ENCODE results near the gene ABCA12.

The ABCA12 gene

DNA sequence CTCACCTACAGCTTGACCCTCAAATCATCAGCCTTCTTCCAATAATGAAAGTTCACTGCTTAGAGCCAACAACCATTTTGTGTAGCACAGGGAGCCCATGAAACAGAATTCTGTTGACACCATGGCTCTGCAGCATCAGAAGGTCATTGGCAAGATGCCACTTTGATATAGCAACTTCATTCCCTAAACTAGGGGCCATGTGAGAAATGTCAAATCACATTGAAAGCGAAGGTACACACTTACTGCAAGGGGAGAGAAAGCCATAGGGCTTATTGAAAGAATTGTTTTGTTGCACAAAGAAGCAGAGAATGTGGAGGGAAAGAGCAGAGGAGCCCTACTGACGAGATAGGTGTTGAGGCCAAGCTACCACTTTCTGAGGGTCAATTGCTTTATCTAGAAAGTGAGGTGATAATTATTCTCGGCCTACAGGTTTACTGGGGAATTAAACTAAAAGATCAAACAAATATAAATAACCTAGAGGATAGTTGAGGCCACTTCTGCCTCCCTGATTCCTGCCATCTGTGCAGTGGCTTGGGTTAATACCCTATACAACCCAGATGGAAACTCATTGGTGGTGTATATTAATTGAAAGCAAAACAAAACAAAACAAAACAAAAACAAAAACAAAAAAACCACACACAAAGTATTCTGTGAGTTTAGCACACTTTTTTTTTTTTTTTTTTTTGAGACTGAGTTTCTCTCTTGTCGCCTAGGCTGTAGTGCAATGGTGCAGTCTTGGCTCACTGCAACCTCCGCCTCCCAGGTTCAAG lies 5.9 kb upstream of the ABCA12 start:
- DNase-seq (ENCODE audit: low read depth), result no peak
- no peak for TF ChIP-seq CTCF (conservative IDR thresholded peaks at IDR 0.05; ENCODE audit: low read depth, low read length)
- no peak overlapping the region for H3K4me3 ChIP-seq (ENCODE audit: low read depth, low read length)

DNA sequence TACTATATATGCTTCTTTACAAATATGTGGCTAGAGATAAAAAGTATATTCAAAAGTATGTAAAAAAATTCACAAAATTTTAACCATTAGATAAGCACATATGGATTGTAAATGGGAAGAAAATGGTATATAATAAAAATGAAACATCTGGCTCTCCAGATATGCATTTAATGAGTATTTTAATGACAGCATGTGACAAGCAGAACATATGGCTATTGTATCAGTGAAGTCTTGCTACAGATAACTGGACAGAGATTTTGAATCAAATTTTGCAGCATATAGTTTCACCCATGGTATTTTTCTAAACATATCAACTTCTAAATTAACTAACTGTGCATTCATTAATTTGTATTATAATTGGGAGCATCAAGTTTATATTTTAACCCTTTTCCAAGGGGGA lies 5.0 kb upstream of the ABCA12 start:
- no peak for DNase-seq (ENCODE audit: low read depth)
- H3K4me3 ChIP-seq (ENCODE audit: low read depth, low read length), result no peak overlapping the region
- no peak for TF ChIP-seq CTCF (conservative IDR thresholded peaks at IDR 0.05; ENCODE audit: low read depth, low read length)

GRCh38 chr2:215141706-215142105 lies 3.3 kb upstream of the ABCA12 start:
- no peak for TF ChIP-seq CTCF (conservative IDR thresholded peaks at IDR 0.05; ENCODE audit: low read depth, low read length)
- no peak overlapping the region for H3K4me3 ChIP-seq (ENCODE audit: low read depth, low read length)
- no peak for DNase-seq (ENCODE audit: low read depth)

DNA sequence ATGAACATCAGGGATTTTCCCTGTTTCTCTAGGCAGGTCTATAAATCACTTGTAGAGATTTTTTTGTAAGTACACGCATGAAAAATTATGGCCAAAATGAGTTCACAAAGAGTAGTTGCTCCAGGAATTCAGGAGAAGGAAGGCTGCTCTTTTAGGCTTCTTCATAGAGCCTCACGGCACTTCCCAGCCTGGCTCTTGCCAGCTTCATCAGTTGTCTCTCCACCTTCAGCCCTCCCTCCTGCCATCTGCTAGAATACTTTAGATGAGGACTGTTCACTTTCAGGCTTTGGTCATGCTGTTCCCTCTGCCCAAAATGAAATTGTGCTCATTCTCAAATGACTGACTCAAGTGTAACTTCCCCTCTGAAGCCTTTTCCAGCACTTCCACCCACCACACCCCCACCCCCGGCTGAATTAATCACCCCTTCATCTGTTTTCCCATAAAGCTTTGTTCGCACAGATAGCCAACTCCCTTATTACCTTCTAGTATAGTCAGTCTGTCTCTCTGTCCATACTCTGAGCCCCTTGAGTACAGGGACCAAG lies 1.8 kb upstream of the ABCA12 start:
- H3K4me3 ChIP-seq (ENCODE audit: low read depth, low read length), result no peak overlapping the region
- DNase-seq (ENCODE audit: low read depth), result no peak
- TF ChIP-seq CTCF (conservative IDR thresholded peaks at IDR 0.05; ENCODE audit: low read depth, low read length), result no peak

DNA sequence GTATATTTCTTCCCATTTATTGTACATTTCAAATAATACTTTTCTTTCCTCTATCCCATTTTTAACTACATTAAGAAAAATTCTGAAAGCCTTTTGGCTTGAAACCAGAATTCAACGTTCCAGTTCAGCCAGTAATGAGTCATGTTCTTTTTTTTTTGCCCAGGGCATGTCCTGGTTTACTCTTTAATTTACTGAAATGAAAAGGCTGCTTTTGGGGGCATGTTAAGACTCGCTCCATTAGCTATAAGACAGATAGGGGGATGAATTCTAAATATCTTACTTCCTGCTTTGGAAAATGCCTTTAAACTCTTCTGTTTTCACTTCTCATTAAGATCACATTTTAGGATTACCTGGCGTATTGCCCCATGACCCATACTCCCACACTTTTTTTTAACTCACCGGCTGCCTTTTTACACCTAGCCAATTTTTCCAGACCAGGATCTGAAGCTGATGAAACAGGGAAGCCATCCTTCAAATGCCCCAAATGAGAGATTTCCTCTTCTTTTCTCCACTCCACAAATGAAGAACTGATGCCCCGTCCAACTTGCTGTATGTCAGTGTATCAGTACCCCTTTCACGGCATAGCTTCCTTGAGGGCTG lies 585 bp downstream of the ABCA12 start:
- H3K4me3 ChIP-seq (ENCODE audit: low read depth, low read length), result no peak overlapping the region
- DNase-seq (ENCODE audit: low read depth), result peak; percentile 62
- no peak for TF ChIP-seq CTCF (conservative IDR thresholded peaks at IDR 0.05; ENCODE audit: low read depth, low read length)

DNA sequence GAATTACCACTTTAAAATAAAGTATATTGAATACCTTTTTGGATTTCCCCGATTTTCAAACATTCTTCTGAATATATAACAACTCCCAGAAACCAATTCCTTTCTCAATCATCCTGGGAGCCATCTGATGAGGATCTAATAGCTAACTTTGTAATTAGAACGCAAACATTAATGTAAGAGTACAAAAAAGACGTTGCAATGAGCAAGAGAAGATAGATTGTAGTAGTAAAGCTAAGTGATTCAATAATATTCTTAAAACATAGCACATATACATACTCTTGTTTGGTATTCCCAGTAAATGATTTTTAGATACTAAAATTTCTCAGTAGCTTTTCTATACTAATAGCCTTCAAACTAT lies 1.1 kb downstream of the ABCA12 start:
- no peak for TF ChIP-seq CTCF (conservative IDR thresholded peaks at IDR 0.05; ENCODE audit: low read depth, low read length)
- DNase-seq (ENCODE audit: low read depth), result no peak
- H3K4me3 ChIP-seq (ENCODE audit: low read depth, low read length), result no peak overlapping the region

Measured in choroid plexus epithelial cell (primary cell).